ENCODE measurements around the gene SWAP70. TPM values are rescaled to one million over a fixed set of nuclear protein-coding genes. Genes with fewer than 3 reads are reported as not detected.

Gene SWAP70
- total and polyA plus RNA-seq, 7 experiments from 2014 or later: 2.3 to 15.6 (median 4.5) TPM

- Histone ChIP-seq H3K4me3 (ENCODE audit: low read length) (no peak overlapping the region), H3K9me3 (ENCODE audit: control insufficient read depth in 2 of 3, low read length in 3 of 3) (peaks cover 0 to under 1% (median 0%) of the 10 kb centered on the region in 3 experiments), H3K4me1 (ENCODE audit: control insufficient read depth in 2 of 2, insufficient read depth in 2 of 2, low read length in 2 of 2) (no peaks in the 10 kb centered on the region), H3K36me3 (ENCODE audit: control insufficient read depth in 2 of 3, insufficient read depth in 3 of 3, low read length in 3 of 3) (no peaks in the 10 kb centered on the region), H3K27me3 (ENCODE audit: control insufficient read depth in 2 of 2, insufficient read depth in 2 of 2, low read length in 2 of 2) (no peaks in the 10 kb centered on the region), H3K27ac (ENCODE audit: low read depth, low read length) (no peak overlapping the region)
- Mint-ChIP-seq H3K27me3 (no peaks in the 10 kb centered on the region), H3K4me3 (no peak overlapping the region), H3K27ac (no peak overlapping the region), H3K36me3 (peaks cover 8 to 30% (median 16%) of the 10 kb centered on the region in 5 donors), H3K9me3 (peaks cover 4 to 13% (median 11%) of the 10 kb centered on the region in 11 donors), H3K4me1 (peaks cover 0 to 3% (median 0%) of the 10 kb centered on the region in 7 donors)
- CTCF ChIA-PET: no interaction called here
- intact Hi-C loops (cut with micrococcal nuclease): no loop called here
- ATAC-seq: no peak
- POLR2A ChIA-PET: no interaction called here
- no peak for DNase-seq
These were observed 67.4 kb downstream of the SWAP70 start for GRCh38 chr11:9731256-9731655.

GRCh38 chr11:9732453-9732852 is 68.6 kb downstream of the SWAP70 start:
- H3K36me3 ChIP-seq (ENCODE audit: control insufficient read depth in 2 of 3, insufficient read depth in 3 of 3, low read length in 3 of 3): peaks cover 0 to 3% (median 0%) of the 10 kb centered on the region in 3 experiments
- no peaks in the 10 kb centered on the region for H3K27me3 ChIP-seq (ENCODE audit: control insufficient read depth in 2 of 2, insufficient read depth in 2 of 2, low read length in 2 of 2)
- no peak overlapping the region for H3K27ac ChIP-seq (ENCODE audit: low read depth, low read length)
- Mint-ChIP-seq H3K4me1 (peaks cover 0 to 5% (median 0%) of the 10 kb centered on the region in 7 donors), H3K36me3 (peaks cover 14 to 35% (median 23%) of the 10 kb centered on the region in 5 donors), H3K27me3 (no peaks in the 10 kb centered on the region), H3K4me3 (no peak overlapping the region), H3K27ac (no peak overlapping the region), H3K9me3 (peaks cover 8 to 23% (median 17%) of the 10 kb centered on the region in 11 donors)
- H3K4me3 ChIP-seq (ENCODE audit: low read length): no peak overlapping the region
- no peaks in the 10 kb centered on the region for H3K4me1 ChIP-seq (ENCODE audit: control insufficient read depth in 2 of 2, insufficient read depth in 2 of 2, low read length in 2 of 2)
- intact Hi-C loops (cut with micrococcal nuclease): no loop called here
- no peak for ATAC-seq
- CTCF ChIA-PET: no interaction called here
- peaks cover 0 to 4% (median 0%) of the 10 kb centered on the region in 3 experiments for H3K9me3 ChIP-seq (ENCODE audit: control insufficient read depth in 2 of 3, low read length in 3 of 3)
- DNase-seq: no peak
- POLR2A ChIA-PET: no interaction called here

GRCh38 chr11:9733212-9733611 is 69.3 kb downstream of the SWAP70 start:
- Mint-ChIP-seq H3K4me1 (peaks cover 0 to 8% (median 0%) of the 10 kb centered on the region in 7 donors), H3K27ac (no peak overlapping the region), H3K27me3 (no peaks in the 10 kb centered on the region), H3K9me3 (peaks cover 8 to 23% (median 17%) of the 10 kb centered on the region in 11 donors), H3K36me3 (peaks cover 14 to 38% (median 23%) of the 10 kb centered on the region in 5 donors), H3K4me3 (no peak overlapping the region)
- Histone ChIP-seq H3K36me3 (ENCODE audit: control insufficient read depth in 2 of 3, insufficient read depth in 3 of 3, low read length in 3 of 3) (peaks cover 0 to 3% (median 0%) of the 10 kb centered on the region in 3 experiments), H3K4me3 (ENCODE audit: low read length) (no peak overlapping the region), H3K4me1 (ENCODE audit: control insufficient read depth in 2 of 2, insufficient read depth in 2 of 2, low read length in 2 of 2) (no peaks in the 10 kb centered on the region), H3K9me3 (ENCODE audit: control insufficient read depth in 2 of 3, low read length in 3 of 3) (peaks cover 0 to 4% (median 0%) of the 10 kb centered on the region in 3 experiments), H3K27ac (ENCODE audit: low read depth, low read length) (no peak overlapping the region), H3K27me3 (ENCODE audit: control insufficient read depth in 2 of 2, insufficient read depth in 2 of 2, low read length in 2 of 2) (no peaks in the 10 kb centered on the region)
- DNase-seq: no peak
- ChIA-PET POLR2A (no interaction called here), CTCF (interaction anchor here (1.7 kb wide), 1 partner anchor 15 kb away, joined by 5 read pairs; no protein-coding TSS in a partner anchor)
- no peak for ATAC-seq
- intact Hi-C loops (cut with micrococcal nuclease): no loop called here

- Mint-ChIP-seq H3K27ac (no peak overlapping the region), H3K4me3 (no peak overlapping the region), H3K9me3 (peaks cover 8 to 23% (median 17%) of the 10 kb centered on the region in 11 donors), H3K27me3 (no peaks in the 10 kb centered on the region), H3K36me3 (peaks cover 14 to 47% (median 28%) of the 10 kb centered on the region in 5 donors), H3K4me1 (peaks cover 0 to 26% (median 2%) of the 10 kb centered on the region in 7 donors)
- POLR2A ChIA-PET: no interaction called here
- no peaks in the 10 kb centered on the region for H3K27me3 ChIP-seq (ENCODE audit: control insufficient read depth in 2 of 2, insufficient read depth in 2 of 2, low read length in 2 of 2)
- H3K9me3 ChIP-seq (ENCODE audit: control insufficient read depth in 2 of 3, low read length in 3 of 3): peaks cover 0 to 4% (median 0%) of the 10 kb centered on the region in 3 experiments
- no peak overlapping the region for H3K4me3 ChIP-seq (ENCODE audit: low read length)
- DNase-seq (no peak), ATAC-seq (no peak)
- H3K27ac ChIP-seq (ENCODE audit: low read depth, low read length): no peak overlapping the region
- intact Hi-C loops (cut with micrococcal nuclease): no loop called here
- peaks cover 0 to 3% (median 0%) of the 10 kb centered on the region in 3 experiments for H3K36me3 ChIP-seq (ENCODE audit: control insufficient read depth in 2 of 3, insufficient read depth in 3 of 3, low read length in 3 of 3)
- CTCF ChIA-PET: no interaction called here
- H3K4me1 ChIP-seq (ENCODE audit: control insufficient read depth in 2 of 2, insufficient read depth in 2 of 2, low read length in 2 of 2): no peaks in the 10 kb centered on the region
These were observed 71.4 kb downstream of the SWAP70 start for GRCh38 chr11:9735236-9735635.

GRCh38 chr11:9735919-9736318 is 72.0 kb downstream of the SWAP70 start:
- DNase-seq (no peak), ATAC-seq (no peak)
- intact Hi-C loops (cut with micrococcal nuclease): no loop called here
- Mint-ChIP-seq H3K27me3 (no peaks in the 10 kb centered on the region), H3K4me1 (peaks cover 0 to 27% (median under 1%) of the 10 kb centered on the region in 7 donors), H3K9me3 (peaks cover 8 to 23% (median 17%) of the 10 kb centered on the region in 11 donors), H3K4me3 (no peak overlapping the region), H3K27ac (no peak overlapping the region), H3K36me3 (peaks cover 14 to 46% (median 29%) of the 10 kb centered on the region in 5 donors)
- CTCF ChIA-PET: no interaction called here
- Histone ChIP-seq H3K4me3 (ENCODE audit: low read length) (no peak overlapping the region), H3K27ac (ENCODE audit: low read depth, low read length) (no peak overlapping the region), H3K4me1 (ENCODE audit: control insufficient read depth in 2 of 2, insufficient read depth in 2 of 2, low read length in 2 of 2) (no peaks in the 10 kb centered on the region), H3K36me3 (ENCODE audit: control insufficient read depth in 2 of 3, insufficient read depth in 3 of 3, low read length in 3 of 3) (peaks cover 0 to 3% (median 0%) of the 10 kb centered on the region in 3 experiments), H3K27me3 (ENCODE audit: control insufficient read depth in 2 of 2, insufficient read depth in 2 of 2, low read length in 2 of 2) (no peaks in the 10 kb centered on the region), H3K9me3 (ENCODE audit: control insufficient read depth in 2 of 3, low read length in 3 of 3) (peaks cover 0 to 4% (median 0%) of the 10 kb centered on the region in 3 experiments)
- POLR2A ChIA-PET: no interaction called here

GRCh38 chr11:9736365-9736764 is 72.5 kb downstream of the SWAP70 start:
- no peak overlapping the region for H3K4me3 Mint-ChIP-seq
- no peak overlapping the region for H3K27ac Mint-ChIP-seq
- peaks cover 8 to 23% (median 17%) of the 10 kb centered on the region in 11 donors for H3K9me3 Mint-ChIP-seq
- no peak for DNase-seq
- peaks cover 14 to 47% (median 29%) of the 10 kb centered on the region in 5 donors for H3K36me3 Mint-ChIP-seq
- no peak for ATAC-seq
- ChIA-PET CTCF (interaction anchor here (1.0 to 2.1 kb wide), 2 partner anchors 11 to 22 kb away, joined by 3 to 12 read pairs; no protein-coding TSS in a partner anchor), POLR2A (no interaction called here)
- no peaks in the 10 kb centered on the region for H3K27me3 Mint-ChIP-seq
- H3K27ac ChIP-seq (ENCODE audit: low read depth, low read length): no peak overlapping the region
- H3K9me3 ChIP-seq (ENCODE audit: control insufficient read depth in 2 of 3, low read length in 3 of 3): peaks cover 0 to 4% (median 0%) of the 10 kb centered on the region in 3 experiments
- H3K36me3 ChIP-seq (ENCODE audit: control insufficient read depth in 2 of 3, insufficient read depth in 3 of 3, low read length in 3 of 3): peaks cover 0 to 3% (median 0%) of the 10 kb centered on the region in 3 experiments
- no peaks in the 10 kb centered on the region for H3K4me1 ChIP-seq (ENCODE audit: control insufficient read depth in 2 of 2, insufficient read depth in 2 of 2, low read length in 2 of 2)
- H3K4me3 ChIP-seq (ENCODE audit: low read length): no peak overlapping the region
- intact Hi-C loops (cut with micrococcal nuclease): no loop called here
- H3K4me1 Mint-ChIP-seq: peaks cover 0 to 27% (median 0%) of the 10 kb centered on the region in 7 donors
- H3K27me3 ChIP-seq (ENCODE audit: control insufficient read depth in 2 of 2, insufficient read depth in 2 of 2, low read length in 2 of 2): no peaks in the 10 kb centered on the region

- Mint-ChIP-seq H3K9me3 (peaks cover 8 to 23% (median 17%) of the 10 kb centered on the region in 11 donors), H3K36me3 (peaks cover 14 to 46% (median 26%) of the 10 kb centered on the region in 5 donors), H3K27ac (peak overlapping the region in 1 of 9 donors; percentile 29), H3K4me1 (peaks cover 0 to 27% (median 0%) of the 10 kb centered on the region in 7 donors), H3K27me3 (no peaks in the 10 kb centered on the region), H3K4me3 (no peak overlapping the region)
- intact Hi-C loops (cut with micrococcal nuclease): no loop called here
- ATAC-seq (no peak), DNase-seq (no peak)
- no peaks in the 10 kb centered on the region for H3K4me1 ChIP-seq (ENCODE audit: control insufficient read depth in 2 of 2, insufficient read depth in 2 of 2, low read length in 2 of 2)
- H3K27me3 ChIP-seq (ENCODE audit: control insufficient read depth in 2 of 2, insufficient read depth in 2 of 2, low read length in 2 of 2): no peaks in the 10 kb centered on the region
- H3K4me3 ChIP-seq (ENCODE audit: low read length): no peak overlapping the region
- ChIA-PET CTCF (interaction anchor here (0.6 to 2.1 kb wide), 2 partner anchors 9 to 22 kb away, joined by 3 to 12 read pairs; no protein-coding TSS in a partner anchor), POLR2A (no interaction called here)
- H3K27ac ChIP-seq (ENCODE audit: low read depth, low read length): no peak overlapping the region
- peaks cover 0 to 4% (median 0%) of the 10 kb centered on the region in 3 experiments for H3K9me3 ChIP-seq (ENCODE audit: control insufficient read depth in 2 of 3, low read length in 3 of 3)
- peaks cover 0 to 3% (median 0%) of the 10 kb centered on the region in 3 experiments for H3K36me3 ChIP-seq (ENCODE audit: control insufficient read depth in 2 of 3, insufficient read depth in 3 of 3, low read length in 3 of 3)
These were observed 74.2 kb downstream of the SWAP70 start for GRCh38 chr11:9738116-9738515.
